T-helper 1 cell treated with Interleukin-12 subunit alpha and Interleukin-12 subunit beta and Interleukin-4 antibody, amounts not matched to agents 30 ng/mL and 1 ng/mL, for 36 hours (primary cell): ENCODE results near the gene UGT2B17. TPM values are rescaled to one million over a fixed set of nuclear protein-coding genes. Genes with fewer than 3 reads are reported as not detected.
"Not testable (repeated sequence)": the region's sequence is repeated elsewhere in the genome, so short reads cannot be mapped to it uniquely, and the experiment has no call there.

Source experiments
- intact Hi-C: fragments of 100-400 bp; cut with micrococcal nuclease; formaldehyde crosslinking; loops from one replicate; pipeline ENCODE4 v1.15.1; 2024
- total RNA-seq: library from RNA; stranded (reverse); gene quantifications from 2 replicates; pipeline ENCODE4 v1.2.3, GENCODE V29; 2022

UGT2B17 gene
- not detected in 2 replicates for total RNA-seq

- intact Hi-C loops, result no loop called here
Observed at GRCh38 chr4:68576272-68577125, at the start of gene UGT2B17. Gene UGT2B17, minus strand, starts transcription at chr4:68576322. Its CDS starts 7,838 bp downstream, at chr4:68568484.

DNA sequence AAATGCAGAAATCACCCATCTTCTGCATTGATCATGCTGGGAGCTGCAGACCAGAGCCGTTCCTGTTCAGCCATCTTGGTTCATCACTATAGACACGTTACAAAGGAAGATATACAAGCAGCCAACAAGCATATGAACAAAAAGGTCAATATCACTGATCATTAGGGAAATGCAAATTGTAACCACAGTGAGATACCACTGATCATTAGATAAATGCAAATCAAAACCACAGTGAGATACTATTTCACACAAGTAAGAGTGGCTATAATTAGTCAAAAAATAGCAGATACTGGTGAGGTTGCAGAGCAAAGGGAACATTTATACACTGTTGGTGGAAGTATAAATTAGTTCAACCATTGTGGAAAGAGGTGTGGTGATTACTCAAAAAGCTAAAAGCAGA lies 46.6 kb upstream of the UGT2B17 start:
- intact Hi-C loops, result not testable (repeated sequence)

DNA sequence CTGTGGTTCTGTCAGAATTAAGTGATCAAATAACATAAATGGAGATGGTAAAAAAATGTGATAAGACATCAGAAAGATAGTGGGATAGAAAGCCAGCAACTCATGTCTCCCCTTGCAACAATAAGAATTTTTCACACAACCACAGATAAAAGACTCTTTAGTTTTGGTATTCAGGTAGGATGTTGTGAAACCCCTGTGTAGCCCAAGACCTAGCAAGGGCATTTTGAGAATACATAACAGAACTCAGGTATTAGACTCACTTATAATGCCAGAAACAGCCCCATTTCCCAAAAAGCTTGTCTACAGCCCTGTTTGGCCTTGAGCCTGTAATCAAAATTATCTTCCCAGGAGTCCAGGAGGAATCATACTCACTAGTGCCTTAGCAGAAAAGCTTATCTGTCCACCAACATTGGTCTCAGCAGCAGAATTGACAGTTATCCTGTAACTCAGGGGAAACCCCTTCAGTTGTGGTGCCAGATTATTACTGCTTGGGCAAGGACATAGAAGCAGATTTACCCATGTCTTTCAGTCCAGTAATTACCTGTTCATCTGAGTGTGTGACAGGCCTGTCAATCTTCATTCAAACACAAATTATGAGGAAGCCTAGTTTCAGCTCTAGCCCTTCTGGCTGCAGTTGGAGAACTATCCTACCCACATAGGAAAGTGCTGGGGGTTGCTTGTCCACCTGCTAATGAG lies 41.0 kb upstream of the UGT2B17 start:
- intact Hi-C loops, result no loop called here

DNA sequence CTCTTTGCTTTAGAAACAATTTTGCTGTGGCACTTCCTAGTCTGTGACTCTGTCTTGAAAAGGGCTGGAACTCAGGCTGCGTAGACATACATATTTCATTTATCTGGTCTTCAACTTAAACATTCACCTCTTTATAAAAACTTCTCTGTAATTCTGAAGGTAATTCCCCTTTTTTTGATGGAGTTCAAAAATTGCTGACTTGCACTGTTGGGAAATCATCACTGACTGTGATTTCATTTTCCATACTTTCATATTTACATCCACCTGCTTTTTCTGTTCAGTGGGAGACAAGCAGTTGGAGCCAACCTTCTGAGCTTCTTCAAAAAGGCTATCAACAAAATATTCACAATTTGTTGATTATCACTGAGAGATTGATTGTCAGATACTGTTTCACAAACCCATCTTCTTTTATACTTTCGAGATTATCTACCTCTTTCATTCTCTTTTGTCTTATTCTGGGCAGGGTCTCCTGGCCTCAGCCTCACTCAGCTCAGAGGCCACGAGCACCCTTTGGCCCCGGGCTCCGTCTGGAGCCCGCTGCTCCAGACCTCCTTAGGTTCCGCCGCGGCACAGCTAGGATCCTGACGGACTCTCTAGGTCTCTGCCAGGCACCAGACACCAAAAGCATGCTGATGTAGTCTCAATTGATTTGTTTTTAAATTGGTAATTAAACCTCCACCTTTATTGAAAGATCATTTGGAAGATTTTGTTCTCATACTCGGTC lies 39.7 kb upstream of the UGT2B17 start:
- intact Hi-C loops, result no loop called here

DNA sequence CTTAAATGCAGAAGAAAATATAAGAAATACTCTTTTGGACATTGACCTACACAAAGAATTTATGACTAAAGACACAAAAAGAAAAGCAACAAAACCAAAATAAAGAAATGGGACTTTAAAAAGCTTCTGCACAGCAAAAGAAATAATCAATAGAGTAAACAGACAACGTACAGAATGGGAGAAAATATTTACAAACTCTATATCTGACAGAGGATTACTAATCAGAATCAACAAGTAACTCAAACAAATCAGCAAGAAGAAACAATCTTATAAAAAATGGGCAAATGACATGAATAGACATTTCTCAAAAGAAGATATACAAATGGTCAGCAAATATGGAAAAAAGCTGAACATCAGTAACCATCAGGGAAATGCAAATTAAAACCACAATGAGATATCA lies 37.6 kb upstream of the UGT2B17 start:
- intact Hi-C loops, result no loop called here

- intact Hi-C loops, result no loop called here
Observed at GRCh38 chr4:68606240-68606639, 30.1 kb upstream of the UGT2B17 start.

DNA sequence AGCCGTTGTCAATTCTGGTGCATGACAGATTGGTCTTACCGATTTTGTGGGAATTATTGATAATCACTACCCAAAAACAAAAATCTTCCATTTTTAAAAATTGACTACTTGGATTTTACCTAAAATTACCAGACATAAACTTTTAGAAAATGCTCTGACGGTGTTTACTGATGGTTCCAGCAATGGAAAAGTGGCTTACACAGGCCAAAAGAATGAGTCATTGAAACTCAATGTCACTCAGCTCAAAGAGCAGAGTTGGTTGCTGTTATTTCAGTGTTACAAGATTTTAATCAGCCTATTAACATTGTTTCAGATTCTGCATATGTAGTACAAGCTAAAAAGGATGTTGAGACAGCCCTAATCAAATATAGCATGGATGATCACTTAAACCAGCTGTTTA lies 23.0 kb upstream of the UGT2B17 start:
- intact Hi-C loops, result no loop called here

DNA sequence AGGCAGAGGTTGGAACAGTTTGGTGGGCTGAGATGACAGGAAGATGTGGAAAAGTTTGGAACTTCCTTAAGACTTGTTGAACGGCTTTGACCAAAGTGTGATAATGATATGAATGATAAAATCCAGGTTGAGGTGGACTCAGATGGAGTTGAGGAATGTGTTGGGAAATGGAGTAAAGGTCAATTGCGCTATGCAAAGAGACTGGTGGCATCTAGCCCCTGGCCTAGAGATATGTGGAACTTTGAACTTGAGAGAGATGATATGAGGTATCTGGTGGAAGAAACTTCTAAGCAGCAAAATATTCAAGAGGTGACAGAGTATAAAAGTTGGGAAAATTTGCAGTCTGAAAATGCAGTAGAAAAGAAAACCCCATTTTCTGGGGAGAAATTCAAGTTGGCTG lies 21.4 kb upstream of the UGT2B17 start:
- intact Hi-C loops, result no loop called here

- intact Hi-C loops, result no loop called here
Observed at GRCh38 chr4:68594678-68595077, 18.6 kb upstream of the UGT2B17 start.

GRCh38 chr4:68593112-68593511 lies 17.0 kb upstream of the UGT2B17 start:
- intact Hi-C loops, result no loop called here

DNA sequence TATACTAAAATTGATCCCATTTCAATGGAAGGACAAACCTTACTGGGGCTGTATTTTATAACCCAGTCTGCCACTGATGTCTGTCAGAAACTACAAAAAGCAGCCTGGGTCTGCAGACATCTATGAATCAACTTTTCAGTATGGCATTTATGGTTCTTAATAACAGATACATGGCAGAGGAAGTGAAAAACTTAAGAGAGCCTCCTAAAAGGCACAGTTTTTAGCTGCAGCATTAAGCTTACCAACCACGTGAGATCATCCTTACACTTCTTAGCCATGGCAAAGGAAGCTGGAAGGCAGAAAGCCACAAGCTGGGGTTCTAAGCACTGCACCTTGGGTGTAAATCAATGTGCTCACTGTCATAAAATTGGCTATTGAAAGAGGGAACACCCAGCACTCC lies 16.6 kb upstream of the UGT2B17 start:
- intact Hi-C loops, result no loop called here

- intact Hi-C loops, result no loop called here
Observed at GRCh38 chr4:68591204-68591603, 15.1 kb upstream of the UGT2B17 start.

DNA sequence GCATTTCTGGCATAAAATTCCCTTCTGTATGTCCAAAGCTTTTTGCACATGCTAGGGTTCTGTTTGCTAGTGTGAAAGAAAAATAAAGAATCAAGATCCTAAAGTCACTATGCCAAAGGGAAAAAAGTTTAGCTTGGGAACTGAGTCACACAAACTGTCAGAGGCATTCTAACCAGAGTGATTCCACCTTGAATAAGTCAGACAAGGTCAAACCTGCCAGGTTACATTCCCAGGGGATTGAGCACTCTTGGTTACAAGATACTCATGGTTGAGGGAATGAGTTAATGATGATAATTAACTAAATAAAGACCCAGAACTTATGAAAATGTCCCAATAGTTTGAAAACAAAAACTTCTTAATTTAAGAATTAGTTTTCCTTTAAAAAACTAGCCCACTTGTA lies 13.7 kb upstream of the UGT2B17 start:
- intact Hi-C loops, result no loop called here

GRCh38 chr4:68582339-68582717 lies 6.2 kb upstream of the UGT2B17 start:
- intact Hi-C loops, result no loop called here

GRCh38 chr4:68581383-68582338 lies 5.5 kb upstream of the UGT2B17 start:
- intact Hi-C loops, result no loop called here

DNA sequence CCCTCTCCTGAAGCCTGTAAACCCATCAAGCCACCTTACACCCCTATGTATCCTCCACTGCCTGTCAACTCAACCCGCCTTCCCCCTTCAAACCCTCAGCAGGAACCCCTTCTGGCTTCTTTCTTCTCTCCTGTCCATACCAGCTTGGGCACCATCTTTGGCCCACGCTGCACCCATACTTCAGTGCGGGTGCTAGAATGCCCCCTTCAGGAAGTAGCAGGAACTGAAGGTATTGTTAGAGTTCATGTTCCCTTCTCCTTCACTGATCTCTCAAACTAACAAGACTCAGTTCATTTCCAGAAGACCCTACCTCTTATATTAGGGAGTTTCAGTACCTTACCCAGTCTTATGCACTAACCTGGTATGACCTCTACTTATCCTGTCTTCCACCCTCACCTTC lies 1.5 kb upstream of the UGT2B17 start:
- intact Hi-C loops, result no loop called here

DNA sequence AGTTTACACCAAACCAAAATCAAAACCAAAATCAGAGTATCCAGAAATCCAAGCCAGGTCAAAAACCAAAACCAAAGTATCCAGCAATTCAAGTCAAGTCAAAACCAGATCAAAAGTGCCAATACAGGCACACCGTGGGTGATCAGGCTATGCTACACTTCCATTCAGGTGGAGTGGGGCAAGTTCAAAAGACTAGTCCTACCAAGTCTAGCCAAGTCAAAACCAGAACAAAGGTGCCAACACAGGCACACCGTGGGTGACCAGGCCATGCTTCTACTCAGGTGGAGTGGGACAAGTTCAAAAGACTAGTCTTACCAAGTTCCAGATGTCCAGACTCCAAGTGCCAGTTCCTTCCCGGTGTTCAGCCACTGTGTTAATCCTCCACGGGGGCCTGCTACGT lies 486 bp downstream of the UGT2B17 start:
- intact Hi-C loops, result not testable (repeated sequence)

DNA sequence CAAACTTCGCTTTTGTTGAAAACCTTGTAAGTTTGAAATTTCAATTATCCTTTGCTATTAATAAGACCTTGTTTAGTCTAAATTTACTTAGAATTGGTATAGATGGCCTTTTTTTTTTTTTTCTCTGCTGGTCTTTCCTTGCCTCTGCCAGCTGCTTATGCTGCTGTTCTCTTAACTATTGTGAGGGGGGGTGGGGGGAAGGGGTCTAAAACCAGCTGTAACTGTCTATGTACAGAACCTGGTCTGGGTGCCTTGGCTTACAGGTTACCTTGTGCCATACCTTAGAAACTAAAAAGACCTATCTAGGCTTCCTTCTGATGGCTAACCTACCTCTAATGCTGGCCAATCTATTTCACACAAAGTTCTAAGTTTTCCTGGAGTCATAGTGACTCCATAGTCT lies 1.0 kb downstream of the UGT2B17 start:
- intact Hi-C loops, result no loop called here

DNA sequence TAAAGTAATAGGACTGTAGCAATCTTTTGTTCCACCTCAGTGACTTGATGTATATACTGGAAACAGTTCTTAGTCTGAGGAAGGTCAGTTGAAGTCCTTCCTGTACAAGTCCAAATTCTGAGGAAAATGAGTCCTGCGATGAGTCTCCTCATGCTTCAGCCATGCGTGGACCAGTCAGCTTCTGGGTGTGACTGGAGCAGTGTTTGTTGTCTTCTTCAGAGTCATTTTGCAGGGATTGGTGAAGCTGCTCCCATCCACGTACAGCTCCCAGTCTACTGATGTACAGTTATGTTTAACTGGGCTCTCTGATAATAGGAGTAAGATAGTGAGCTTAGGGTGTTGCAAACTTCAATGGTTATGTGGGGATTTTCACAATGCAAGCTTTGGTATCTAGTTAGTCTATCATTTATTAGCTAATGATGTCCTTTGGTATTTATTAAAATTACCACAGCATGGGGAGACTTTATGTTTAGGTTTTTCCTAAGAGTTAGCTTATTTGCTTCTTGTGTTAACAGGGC lies 3.4 kb downstream of the UGT2B17 start:
- intact Hi-C loops, result no loop called here

- intact Hi-C loops, result no loop called here
Observed at GRCh38 chr4:68570122-68570507, 6.0 kb downstream of the UGT2B17 start.
